Activated CD4-positive, alpha-beta T cell treated with anti-CD3 and anti-CD28 coated beads, Interleukin-2, amount 50 U/mL, for 48 hours (primary cell): ENCODE measurements around the gene NR1D2.
"Not testable (repeated sequence)": the region's sequence is repeated elsewhere in the genome, so short reads cannot be mapped to it uniquely, and the experiment has no call there.

Source experiments
- DNase-seq, 2 experiments: peaks; one replicate each; pipeline ENCODE4 v3.0.0-alpha.2; 2020

The NR1D2 gene

DNA sequence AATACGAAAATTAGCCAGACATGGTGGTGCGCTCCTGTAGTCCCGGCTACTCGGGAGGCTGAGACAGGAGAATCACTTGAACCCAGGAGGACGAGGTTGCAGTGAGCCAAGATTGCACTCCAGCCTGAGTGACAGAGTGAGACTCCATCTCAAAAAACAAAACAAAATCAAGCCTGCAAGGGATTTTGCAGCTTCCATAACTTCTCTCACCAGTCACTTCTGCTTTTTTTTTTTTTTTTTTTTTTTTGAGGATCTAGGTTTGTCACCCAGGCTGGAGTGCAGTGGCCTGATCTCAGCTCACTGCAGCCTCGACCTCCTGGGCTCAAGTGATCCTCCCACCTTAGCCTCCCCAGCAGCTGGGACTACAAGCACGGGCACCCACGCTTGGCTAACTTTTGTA lies 65.7 kb downstream of the NR1D2 start:
- not testable (repeated sequence) for DNase-seq

DNA sequence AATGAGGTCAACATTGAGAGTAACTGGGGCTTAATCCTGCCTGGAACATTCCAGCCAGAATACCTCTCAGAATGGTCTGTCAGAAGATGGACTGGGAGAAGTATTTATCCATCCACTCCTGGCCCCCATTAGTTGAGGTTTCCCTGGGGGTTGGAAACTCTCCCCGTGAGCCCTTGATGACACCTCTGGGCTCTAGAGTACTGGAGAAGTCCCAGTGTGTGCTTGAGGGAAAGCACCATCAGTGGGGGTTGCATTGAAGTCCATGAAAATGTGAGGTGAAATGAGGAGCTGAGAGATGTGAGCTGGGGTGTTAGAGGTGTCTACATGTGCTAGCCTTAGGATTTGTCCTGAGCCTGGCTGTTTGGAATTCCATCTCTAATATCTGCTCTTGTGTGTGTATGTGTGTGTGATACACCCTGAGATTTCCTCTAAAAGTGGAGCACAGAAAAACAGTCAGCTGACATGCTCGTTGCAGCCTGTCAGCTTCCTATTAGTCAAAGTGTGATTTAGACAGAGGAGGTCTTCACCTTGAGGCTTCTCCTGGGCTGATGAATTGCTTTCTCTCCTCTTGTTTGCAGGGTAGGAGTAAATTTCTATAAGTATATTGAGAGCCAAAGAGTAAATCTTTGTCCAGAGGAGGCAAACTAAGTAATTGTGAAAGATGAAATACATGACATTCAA lies 67.6 kb downstream of the NR1D2 start:
- no peak for DNase-seq

DNA sequence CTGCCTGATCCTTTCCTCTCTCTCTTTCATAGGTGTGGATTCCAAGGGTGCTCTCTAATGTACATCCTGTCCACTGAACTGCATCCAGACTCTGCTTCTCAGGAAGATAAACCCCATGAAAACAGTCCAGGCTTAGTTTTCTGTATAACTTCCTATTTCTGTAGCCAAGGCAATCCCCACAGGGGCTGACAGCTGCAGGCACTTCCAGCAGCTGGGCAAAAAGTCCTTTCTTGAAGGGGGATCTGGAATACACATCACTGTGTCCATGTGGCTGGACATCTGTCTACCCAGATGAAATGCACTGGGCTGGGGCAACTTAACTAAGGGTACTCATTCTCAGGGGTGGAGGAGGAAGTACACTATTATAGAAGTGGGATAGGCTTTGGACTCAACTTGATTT lies 72.2 kb downstream of the NR1D2 start:
- DNase-seq = no peak

DNA sequence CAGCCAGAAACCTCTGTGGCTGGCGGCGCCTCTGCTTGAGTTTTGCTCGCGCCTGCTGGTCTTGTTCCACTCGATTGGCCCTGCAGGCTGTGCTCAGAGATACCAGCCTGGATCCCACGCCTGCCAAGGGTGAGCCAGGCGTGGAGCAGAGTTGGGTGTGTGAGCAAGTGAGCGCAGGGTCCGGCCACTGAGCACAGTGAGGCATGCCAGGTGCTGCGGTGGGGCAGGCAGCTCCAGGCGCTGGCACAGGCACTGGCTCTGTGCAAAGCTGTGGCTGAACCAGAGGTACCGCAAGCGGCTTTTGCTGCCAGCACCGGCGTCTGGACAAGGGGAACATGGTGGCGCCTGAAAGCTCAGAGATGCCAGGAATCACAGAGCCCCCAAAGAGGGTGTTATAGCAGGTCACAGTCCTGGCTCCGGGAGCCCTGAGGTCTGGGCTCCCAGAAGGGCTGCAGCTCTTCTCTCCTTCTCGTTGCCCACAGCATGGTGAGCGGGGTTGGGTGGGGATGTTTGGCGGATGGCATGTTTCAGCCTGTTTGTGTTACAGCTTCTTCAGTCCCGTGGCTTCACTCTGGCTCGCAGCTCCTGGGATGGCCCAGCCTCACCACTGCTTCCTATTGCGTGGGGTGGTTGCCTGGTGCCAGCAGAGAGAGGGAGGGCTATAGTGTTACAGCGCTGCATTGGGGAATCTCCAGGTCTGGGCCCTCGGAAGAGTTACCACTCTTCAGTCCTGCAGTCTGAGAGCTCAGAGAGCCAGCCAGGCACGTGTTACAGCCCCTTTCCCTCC lies 73.9 kb downstream of the NR1D2 start:
- DNase-seq = no peak

DNA sequence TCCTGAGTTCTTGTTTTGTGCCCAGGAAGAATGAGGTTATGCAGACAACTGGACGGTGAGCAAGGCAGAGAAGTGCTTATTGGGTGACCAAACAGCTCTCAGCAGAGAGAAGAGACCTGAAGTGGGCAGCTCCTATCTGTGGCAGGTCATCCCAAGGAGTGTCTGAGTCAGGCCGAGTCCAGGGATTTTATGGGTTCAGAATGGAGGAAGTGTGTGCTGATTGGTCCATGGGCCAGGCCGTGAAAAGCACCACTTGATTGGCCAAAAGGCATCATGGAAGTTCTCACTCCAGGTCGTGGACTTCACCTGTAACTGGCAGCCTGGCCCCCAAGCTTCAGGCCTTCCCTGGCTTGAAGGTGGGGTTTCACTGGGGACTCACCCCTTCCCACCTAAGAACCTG lies 74.5 kb downstream of the NR1D2 start:
- DNase-seq = no peak

DNA sequence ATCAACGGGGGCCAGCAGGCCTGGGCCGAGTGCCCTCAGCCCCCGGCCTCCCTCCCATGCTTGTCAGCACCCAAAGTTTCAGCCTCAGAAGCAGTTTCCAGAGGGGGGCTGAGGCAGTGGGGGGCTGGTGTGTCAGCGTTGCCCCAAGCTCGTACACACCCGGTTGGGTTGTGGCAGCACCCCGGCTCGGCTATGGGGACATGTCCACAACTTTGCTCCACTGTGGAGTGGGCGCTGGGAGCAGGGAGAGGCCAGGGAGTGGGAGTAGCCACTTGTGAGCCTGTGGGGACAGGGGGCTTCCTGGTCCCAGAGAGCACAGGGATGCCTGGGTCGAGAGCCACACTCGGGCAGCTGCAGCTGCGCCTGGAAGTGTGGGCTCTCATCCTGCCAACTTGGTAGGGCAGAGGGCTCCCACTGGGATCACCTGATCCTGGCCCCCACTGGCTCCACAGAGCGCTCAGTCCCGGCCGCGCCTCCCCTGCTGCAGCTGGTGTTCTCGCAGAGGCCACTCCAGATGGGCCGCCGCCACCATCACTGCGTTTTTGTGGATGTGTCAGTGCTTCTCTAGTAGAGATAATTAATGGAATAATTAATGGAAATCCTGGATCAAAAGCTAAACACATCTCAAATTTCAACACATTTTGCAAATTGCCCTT lies 75.1 kb downstream of the NR1D2 start:
- DNase-seq = no peak

DNA sequence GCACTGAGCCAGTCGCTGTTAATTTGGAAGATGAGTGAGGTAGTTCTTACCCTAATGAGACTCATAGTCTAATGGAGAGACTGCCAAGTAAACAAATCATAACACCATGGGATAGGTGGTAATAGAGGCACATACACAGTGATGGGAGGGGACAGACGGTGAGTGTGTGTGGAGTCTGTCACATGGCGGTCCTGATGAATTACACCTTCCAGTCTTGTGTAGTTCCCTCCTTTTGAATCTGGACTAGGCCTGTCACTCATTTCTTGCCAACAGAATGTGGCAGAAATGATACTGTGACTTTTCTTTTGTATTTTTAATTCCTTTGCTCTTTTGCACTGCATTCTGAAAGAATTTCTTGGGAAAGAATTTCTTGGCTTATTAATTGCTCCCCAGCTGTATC lies 78.1 kb downstream of the NR1D2 start:
- DNase-seq = no peak

DNA sequence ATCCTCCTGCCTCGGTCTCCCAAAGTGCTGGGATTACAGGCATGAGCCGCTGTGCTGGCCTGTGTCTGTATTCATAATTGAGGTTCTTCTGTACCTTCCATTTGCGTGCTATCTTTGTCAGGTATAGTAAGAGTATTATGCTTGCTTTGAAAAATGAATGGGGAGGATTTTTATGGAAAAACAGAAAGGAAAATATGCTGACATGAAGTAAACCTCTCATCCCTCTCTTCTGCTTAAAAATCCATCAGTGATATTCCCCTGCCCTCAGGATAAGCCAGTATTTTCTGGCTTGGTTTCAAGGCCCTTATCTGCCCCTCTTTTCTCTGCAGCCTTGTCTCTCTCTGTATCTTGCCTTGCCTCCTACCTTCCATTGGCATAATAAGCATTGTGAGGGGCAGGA lies 80.7 kb downstream of the NR1D2 start:
- DNase-seq = no peak

DNA sequence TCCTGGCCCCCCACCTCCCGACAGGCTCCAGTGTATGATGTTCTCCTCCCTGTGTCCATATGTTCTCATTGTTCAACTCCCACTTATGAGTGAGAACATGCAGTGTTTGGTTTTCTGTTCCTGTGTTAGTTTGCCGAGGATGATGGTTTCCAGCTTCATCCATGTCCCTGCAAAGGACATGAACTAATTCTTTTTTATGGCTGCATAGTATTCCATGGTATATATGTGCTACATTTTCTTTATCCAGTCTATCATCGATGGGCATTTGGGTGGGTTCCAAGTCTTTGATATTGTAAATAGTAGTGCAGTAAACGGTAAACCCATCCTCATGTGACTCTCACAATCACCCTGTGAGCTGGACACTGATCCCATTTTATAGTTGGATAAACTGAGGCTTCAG lies 81.6 kb downstream of the NR1D2 start:
- DNase-seq = not testable (repeated sequence)

DNA sequence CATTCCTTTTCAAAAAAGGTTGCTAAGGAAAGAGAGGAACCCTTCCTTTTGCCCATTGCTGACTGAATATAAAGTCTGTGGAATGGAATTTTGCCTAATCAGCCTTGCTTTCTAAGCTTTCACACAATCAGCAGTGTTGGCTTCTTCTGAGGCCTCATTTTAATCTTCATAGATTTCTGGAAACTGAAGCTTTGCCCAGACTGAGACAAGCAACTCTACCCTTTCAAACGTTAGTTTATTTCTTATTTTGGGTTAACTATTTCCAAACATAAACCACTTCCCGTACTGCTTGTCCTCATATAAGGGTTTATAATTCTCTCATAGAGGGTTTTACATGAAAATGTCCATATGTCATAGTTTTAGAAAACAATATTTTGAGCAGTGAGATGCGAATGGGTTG lies 82.9 kb downstream of the NR1D2 start:
- DNase-seq = no peak
